ENCODE measurements around the gene BICDL2. TPM values are rescaled to one million over a fixed set of nuclear protein-coding genes. Genes with fewer than 3 reads are reported as not detected.
A peak's percentile ranks its signal among the peaks of the same experiment; 100 is the strongest.
"Not testable (repeated sequence)": the region's sequence is repeated elsewhere in the genome, so short reads cannot be mapped to it uniquely, and the experiment has no call there.

BICDL2 gene
- total and polyA plus RNA-seq, 3 donors from 2014 or later, result 0.29 to 1.3 (median 0.37) TPM

- WGBS, 2 donors, result 82 to 85% methylated on average over 17 of the region's 17 CpGs
Measured at GRCh38 chr16:3080024-3080423, 43.3 kb upstream of the BICDL2 start.

GRCh38 chr16:3076577-3076976, 39.8 kb upstream of the BICDL2 start:
- H3K27me3 ChIP-seq, result no peaks in the 10 kb centered on the region
- H3K36me3 ChIP-seq (ENCODE audit: low read depth, missing control alignments), result no peaks in the 10 kb centered on the region
- TF ChIP-seq CTCF (IDR thresholded peaks at IDR 0.05), result no peak
- no peak for TF ChIP-seq POLR2A (IDR thresholded peaks at IDR 0.05)
- H3K27ac ChIP-seq, result no peak overlapping the region
- 69 to 80% methylated on average over 3 to 6 of the region's 6 CpGs for WGBS, 2 donors
- no peak overlapping the region for H3K4me3 ChIP-seq
- intact Hi-C loops (cut with DNase I; ENCODE audit: low total_unique reads), result no loop called here
- H3K4me1 ChIP-seq, result peaks cover 5% of the 10 kb centered on the region
- no peak for DNase-seq
- H3K9me3 ChIP-seq, result no peaks in the 10 kb centered on the region

More at GRCh38 chr16:3080024-3080423, 43.3 kb upstream of the BICDL2 start:
- H3K4me3 ChIP-seq, result no peak overlapping the region
- no peaks in the 10 kb centered on the region for H3K36me3 ChIP-seq (ENCODE audit: low read depth, missing control alignments)
- no peaks in the 10 kb centered on the region for H3K27me3 ChIP-seq
- H3K9me3 ChIP-seq, result no peaks in the 10 kb centered on the region
- no peak overlapping the region for H3K27ac ChIP-seq
- intact Hi-C loops (cut with DNase I; ENCODE audit: low total_unique reads), result no loop called here
- peaks cover 5% of the 10 kb centered on the region for H3K4me1 ChIP-seq
- no peak for TF ChIP-seq POLR2A (IDR thresholded peaks at IDR 0.05)
- no peak for TF ChIP-seq CTCF (IDR thresholded peaks at IDR 0.05)
- DNase-seq, result no peak

GRCh38 chr16:3075946-3076345, 39.2 kb upstream of the BICDL2 start:
- intact Hi-C loops (cut with DNase I; ENCODE audit: low total_unique reads); H3K36me3 ChIP-seq (ENCODE audit: low read depth, missing control alignments); H3K27me3 ChIP-seq; H3K9me3 ChIP-seq; H3K27ac ChIP-seq; DNase-seq; H3K4me1 ChIP-seq; H3K4me3 ChIP-seq: not testable (repeated sequence)
- WGBS, 2 donors, result 72 to 76% methylated on average over 6 of the region's 6 CpGs

GRCh38 chr16:3075523-3075915, 38.8 kb upstream of the BICDL2 start:
- 29 to 42% methylated on average over 4 to 10 of the region's 10 CpGs for WGBS, 2 donors
- DNase-seq, result peak; percentile 87
- no peak overlapping the region for H3K4me3 ChIP-seq
- no peak for TF ChIP-seq POLR2A (IDR thresholded peaks at IDR 0.05)
- TF ChIP-seq CTCF (IDR thresholded peaks at IDR 0.05), result no peak
- H3K27me3 ChIP-seq, result no peaks in the 10 kb centered on the region
- intact Hi-C loops (cut with DNase I; ENCODE audit: low total_unique reads), result no loop called here
- H3K36me3 ChIP-seq (ENCODE audit: low read depth, missing control alignments), result no peaks in the 10 kb centered on the region
- H3K9me3 ChIP-seq, result no peaks in the 10 kb centered on the region
- peak overlapping the region in 1 of 2 donors; percentile 25 for H3K27ac ChIP-seq
- peaks cover 5% of the 10 kb centered on the region for H3K4me1 ChIP-seq

GRCh38 chr16:3074860-3075522, 38.2 kb upstream of the BICDL2 start:
- no peaks in the 10 kb centered on the region for H3K36me3 ChIP-seq (ENCODE audit: low read depth, missing control alignments)
- H3K9me3 ChIP-seq, result no peaks in the 10 kb centered on the region
- WGBS, 2 donors, result 63 to 71% methylated on average over 9 of the region's 9 CpGs
- no peak for DNase-seq
- peaks cover 5% of the 10 kb centered on the region for H3K4me1 ChIP-seq
- no peaks in the 10 kb centered on the region for H3K27me3 ChIP-seq
- TF ChIP-seq POLR2A (IDR thresholded peaks at IDR 0.05) (no peak), CTCF (IDR thresholded peaks at IDR 0.05) (no peak)
- no peak overlapping the region for H3K4me3 ChIP-seq
- intact Hi-C loops (cut with DNase I; ENCODE audit: low total_unique reads), result no loop called here
- H3K27ac ChIP-seq, result peak overlapping the region in 1 of 2 donors; percentile 25

Measured in testis (tissue), 3 donors.